Mesothelial cell of epicardium (in vitro differentiated cells): Measurements from ENCODE around the gene PNPLA2. TPM values are rescaled to one million over a fixed set of nuclear protein-coding genes. Genes with fewer than 3 reads are reported as not detected.

Experiments
- DNase-seq, 2 experiments: peaks; one replicate each; pipeline ENCODE4 v3.0.0; 2021; ENCODE audit warnings: low spot score in 2 of 2; ENCODE audit not compliant: unreplicated experiment in 2 of 2
- H3K27ac Mint-ChIP-seq: 2 replicates; pipeline ENCODE4 v1.8.0; 2021; ENCODE audit warnings: mixed read lengths
- H3K27me3 Mint-ChIP-seq: 2 replicates; pipeline ENCODE4 v1.8.0; 2021; ENCODE audit warnings: low read depth, mixed read lengths
- H3K36me3 Mint-ChIP-seq: 2 replicates; pipeline ENCODE4 v1.8.0; 2021; ENCODE audit warnings: mixed read lengths
- H3K4me1 Mint-ChIP-seq: 2 replicates; pipeline ENCODE4 v1.8.0; 2021; ENCODE audit warnings: mixed read lengths
- H3K4me3 Mint-ChIP-seq: 2 replicates; pipeline ENCODE4 v1.8.0; 2021; ENCODE audit warnings: mild to moderate bottlenecking, moderate library complexity, mixed read lengths
- H3K9me3 Mint-ChIP-seq: 2 replicates; pipeline ENCODE4 v1.8.0; 2021; ENCODE audit warnings: mixed read lengths
- total RNA-seq: library from RNA; stranded (reverse); gene quantifications from 3 replicates; pipeline ENCODE4 v1.2.1, GENCODE V29; 2021
- TF ChIP-seq, protein P1 (sequence below): fragments of 200-600 bp; sonication (generic); IDR thresholded peaks from one replicate; pipeline ENCODE4 v1.5.0; 2021; ENCODE audit warnings: antibody characterized with exemption; ENCODE audit not compliant: unreplicated experiment

Gene PNPLA2
- total RNA-seq, 1 donor from 2014 or later = 50.9 TPM

DNA sequence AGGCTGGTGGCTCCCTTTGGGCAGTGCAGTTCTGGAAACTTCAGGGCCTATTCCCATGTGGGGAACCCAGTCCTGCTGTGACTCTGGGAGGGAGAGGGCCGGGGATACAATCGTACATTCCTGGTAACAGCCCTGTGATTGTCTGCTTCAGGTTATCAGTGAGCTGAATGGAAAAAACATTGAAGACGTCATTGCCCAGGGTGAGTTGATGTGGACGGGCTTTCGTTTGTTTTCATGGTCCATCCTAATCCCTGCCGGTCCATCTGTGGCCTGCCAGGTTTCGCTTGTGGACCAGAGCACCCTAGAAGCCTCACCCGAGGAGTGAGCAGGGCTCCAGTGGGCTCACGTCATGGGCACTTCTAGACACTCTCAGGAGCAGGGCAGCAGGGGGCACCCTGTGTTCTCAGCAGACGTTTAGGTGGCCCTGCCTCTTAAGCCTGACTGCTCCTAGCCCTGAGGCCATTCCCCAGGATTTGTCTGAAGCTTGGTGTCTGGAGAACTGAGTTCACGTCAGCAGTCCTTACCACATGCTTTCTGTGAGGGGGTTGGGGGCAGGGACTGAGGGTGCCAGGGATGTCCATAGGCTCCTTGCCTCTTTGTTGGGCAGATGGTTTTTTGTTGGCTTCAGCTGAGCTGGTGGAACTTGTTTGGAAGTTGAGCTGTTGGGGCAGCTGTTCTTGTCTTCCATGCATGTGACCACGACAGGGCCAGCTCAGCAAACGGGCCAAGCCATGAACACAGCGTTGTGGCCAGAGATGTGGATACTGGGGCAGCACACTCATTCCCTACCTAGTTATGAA is 7.1 kb upstream of the PNPLA2 start:
- Mint-ChIP-seq H3K36me3 (peaks cover 5% of the 10 kb centered on the region), H3K9me3 (no peaks in the 10 kb centered on the region), H3K4me3 (peak overlapping the region; percentile 87), H3K27me3 (no peaks in the 10 kb centered on the region), H3K4me1 (peaks cover 25% of the 10 kb centered on the region), H3K27ac (peak overlapping the region; percentile 80)
- TF ChIP-seq, protein P1, sequence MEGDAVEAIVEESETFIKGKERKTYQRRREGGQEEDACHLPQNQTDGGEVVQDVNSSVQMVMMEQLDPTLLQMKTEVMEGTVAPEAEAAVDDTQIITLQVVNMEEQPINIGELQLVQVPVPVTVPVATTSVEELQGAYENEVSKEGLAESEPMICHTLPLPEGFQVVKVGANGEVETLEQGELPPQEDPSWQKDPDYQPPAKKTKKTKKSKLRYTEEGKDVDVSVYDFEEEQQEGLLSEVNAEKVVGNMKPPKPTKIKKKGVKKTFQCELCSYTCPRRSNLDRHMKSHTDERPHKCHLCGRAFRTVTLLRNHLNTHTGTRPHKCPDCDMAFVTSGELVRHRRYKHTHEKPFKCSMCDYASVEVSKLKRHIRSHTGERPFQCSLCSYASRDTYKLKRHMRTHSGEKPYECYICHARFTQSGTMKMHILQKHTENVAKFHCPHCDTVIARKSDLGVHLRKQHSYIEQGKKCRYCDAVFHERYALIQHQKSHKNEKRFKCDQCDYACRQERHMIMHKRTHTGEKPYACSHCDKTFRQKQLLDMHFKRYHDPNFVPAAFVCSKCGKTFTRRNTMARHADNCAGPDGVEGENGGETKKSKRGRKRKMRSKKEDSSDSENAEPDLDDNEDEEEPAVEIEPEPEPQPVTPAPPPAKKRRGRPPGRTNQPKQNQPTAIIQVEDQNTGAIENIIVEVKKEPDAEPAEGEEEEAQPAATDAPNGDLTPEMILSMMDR = no peak
- no peak for DNase-seq

DNA sequence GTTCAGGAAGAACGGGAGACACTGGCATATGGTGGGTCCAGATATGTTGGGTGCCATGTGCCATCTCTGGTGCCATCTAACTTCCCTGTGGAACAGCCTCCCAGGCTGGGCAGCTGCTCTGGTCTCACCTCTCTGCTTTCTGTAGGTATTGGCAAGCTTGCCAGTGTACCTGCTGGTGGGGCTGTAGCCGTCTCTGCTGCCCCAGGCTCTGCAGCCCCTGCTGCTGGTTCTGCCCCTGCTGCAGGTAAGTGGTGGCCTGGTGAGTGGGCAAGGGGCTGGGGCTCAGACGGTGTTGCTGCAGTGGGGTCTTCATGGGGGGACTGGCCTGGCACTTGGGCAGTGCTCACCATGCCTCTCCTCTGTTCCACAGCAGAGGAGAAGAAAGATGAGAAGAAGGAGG is 6.3 kb upstream of the PNPLA2 start:
- Mint-ChIP-seq H3K36me3 (peaks cover 5% of the 10 kb centered on the region), H3K4me3 (peak overlapping the region; percentile 20), H3K27me3 (no peaks in the 10 kb centered on the region), H3K27ac (no peak overlapping the region), H3K4me1 (peaks cover 25% of the 10 kb centered on the region), H3K9me3 (no peaks in the 10 kb centered on the region)
- TF ChIP-seq, protein P1 = no peak
- DNase-seq = no peak

DNA sequence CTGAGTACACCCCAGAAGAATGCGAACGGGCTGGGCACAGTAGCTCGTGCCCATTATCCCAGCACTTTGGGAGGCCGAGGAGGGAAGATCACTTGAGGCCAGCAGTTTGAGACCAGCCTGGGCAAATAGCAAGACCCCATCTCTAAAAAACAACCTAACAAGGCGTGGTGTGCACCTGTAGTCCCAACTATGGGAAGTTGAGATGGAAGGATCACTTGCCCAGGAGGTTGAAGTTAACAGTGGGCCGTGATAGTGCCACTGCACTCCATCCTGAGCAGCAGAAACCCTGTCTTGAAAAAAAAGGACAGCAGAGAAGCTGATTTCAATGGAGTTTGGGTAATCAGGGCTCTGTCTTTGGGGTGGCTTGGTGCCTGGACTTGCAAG is 5.7 kb upstream of the PNPLA2 start:
- Mint-ChIP-seq H3K36me3 (peaks cover 5% of the 10 kb centered on the region), H3K4me1 (peaks cover 22% of the 10 kb centered on the region), H3K9me3 (no peaks in the 10 kb centered on the region), H3K27ac (no peak overlapping the region), H3K4me3 (no peak overlapping the region), H3K27me3 (no peaks in the 10 kb centered on the region)
- TF ChIP-seq, protein P1 = no peak
- no peak for DNase-seq

DNA sequence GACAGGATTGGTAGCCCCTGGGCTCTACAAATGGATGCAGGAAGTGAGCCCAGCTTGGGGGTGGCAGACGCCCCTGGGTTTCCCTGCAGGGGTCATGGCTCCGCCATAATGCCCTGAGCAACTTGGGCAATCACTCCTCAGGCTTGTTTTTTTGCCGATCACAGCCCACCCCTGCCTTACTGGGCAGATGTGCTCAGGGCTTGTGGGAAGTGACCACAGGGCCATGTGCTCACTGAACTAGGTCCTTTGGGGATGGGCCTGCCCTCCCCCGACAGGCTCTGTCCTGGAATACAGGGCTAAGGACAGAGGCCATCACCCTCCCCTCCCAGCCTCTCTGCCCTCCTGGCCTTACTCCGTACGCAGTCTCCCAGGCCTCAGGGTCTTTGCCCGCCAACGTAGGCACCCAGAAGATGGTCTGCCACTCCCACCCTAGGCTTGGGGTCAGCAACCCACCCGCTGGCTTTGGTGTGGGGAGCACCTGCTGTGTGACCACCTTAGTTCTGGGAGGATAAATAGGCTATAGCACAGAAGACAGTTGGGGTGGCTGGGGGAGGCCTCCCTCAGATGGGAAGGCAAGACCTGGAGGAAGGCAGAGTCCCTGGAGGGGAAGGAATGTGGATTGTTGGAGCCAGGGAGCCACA is 5.1 kb upstream of the PNPLA2 start:
- TF ChIP-seq, protein P1 = no peak
- H3K27ac Mint-ChIP-seq = no peak overlapping the region
- H3K9me3 Mint-ChIP-seq = no peaks in the 10 kb centered on the region
- H3K27me3 Mint-ChIP-seq = no peaks in the 10 kb centered on the region
- H3K4me3 Mint-ChIP-seq = no peak overlapping the region
- peaks cover 22% of the 10 kb centered on the region for H3K4me1 Mint-ChIP-seq
- no peak for DNase-seq
- peaks cover 5% of the 10 kb centered on the region for H3K36me3 Mint-ChIP-seq

DNA sequence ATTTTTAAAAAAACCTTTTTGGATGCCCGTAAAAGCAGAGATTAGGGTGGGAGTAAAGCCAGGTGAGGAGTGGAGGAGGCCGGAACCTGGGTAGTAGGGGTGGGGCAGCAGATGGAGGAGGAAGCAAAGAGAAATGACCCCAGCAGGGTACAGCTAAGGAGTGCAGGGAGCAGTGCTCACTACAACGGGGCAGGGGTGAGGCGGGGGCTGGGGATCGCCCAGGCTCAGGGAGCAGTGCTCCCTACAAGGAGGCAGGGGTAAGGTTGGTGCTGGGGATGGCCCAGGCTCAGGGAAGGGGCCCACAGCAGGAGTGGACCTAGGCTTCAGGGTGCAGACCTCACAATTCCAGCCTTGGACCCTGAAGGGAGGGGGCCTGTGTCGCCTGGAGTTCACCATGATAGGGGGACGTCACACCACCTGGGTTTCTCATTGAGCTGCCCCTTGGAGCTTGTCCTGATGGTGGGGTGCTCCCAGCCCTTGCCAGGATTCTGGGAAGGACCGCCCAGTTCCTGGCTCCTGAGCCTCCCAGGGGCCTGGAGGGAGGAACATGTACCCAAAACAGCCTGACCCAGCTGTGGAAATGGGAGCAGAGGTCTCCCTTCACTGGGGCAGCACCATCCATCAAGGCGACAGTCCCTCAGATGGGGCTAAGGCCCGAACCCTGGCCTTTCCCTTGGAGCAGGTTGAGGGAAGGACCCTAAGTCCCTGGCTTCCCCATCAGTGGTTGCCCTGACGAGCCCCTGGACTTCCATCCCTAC is 2.9 kb upstream of the PNPLA2 start:
- Mint-ChIP-seq H3K27me3 (no peaks in the 10 kb centered on the region), H3K9me3 (no peaks in the 10 kb centered on the region), H3K27ac (no peak overlapping the region), H3K4me3 (no peak overlapping the region), H3K36me3 (peaks cover 5% of the 10 kb centered on the region), H3K4me1 (peaks cover 13% of the 10 kb centered on the region)
- TF ChIP-seq, protein P1 = no peak
- DNase-seq = no peak
